ENCODE data around the gene F2RL3.
"Not testable (repeated sequence)": the region's sequence is repeated elsewhere in the genome, so short reads cannot be mapped to it uniquely, and the experiment has no call there.

The F2RL3 gene
- total RNA-seq: 0 reads per million in 3 experiments

DNA sequence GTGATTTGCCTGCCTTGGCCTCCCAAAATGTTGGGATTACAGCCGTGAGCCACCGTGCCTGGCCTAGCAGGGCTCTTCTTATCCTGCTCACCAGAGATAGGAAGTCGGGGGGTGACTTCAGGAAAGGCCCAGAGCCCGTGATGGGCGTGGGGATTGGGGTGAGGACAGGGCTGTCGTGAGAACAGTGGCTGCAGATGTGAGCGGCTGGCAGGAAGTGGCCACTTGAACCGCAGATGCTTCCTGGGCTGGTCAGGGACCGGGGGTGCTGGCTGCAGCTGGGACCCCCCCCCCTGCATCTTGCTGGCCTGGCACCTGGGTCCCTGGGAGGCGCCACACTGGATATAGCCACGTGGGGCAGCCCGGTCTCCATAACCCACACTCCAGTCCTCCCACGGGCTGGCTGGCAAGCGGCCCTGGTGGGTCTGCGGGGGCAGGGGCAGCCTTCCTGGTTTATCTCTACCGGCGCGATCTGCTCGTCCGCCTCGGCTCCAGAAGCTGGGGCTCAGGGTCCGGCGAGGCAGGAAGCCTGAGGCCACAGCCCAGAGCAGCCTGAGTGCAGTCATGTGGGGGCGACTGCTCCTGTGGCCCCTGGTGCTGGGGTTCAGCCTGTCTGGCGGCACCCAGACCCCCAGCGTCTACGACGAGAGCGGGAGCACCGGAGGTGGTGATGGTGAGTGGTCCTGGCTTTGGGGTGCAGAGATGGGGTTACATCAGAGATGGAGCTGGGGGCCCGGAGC is at the start of gene F2RL3:
Gene F2RL3 (plus strand): TSS at position 371 of the 737 bp plus-strand sequence. CDS start 191 bp downstream, at position 562.
- no peak for DNase-seq

DNA sequence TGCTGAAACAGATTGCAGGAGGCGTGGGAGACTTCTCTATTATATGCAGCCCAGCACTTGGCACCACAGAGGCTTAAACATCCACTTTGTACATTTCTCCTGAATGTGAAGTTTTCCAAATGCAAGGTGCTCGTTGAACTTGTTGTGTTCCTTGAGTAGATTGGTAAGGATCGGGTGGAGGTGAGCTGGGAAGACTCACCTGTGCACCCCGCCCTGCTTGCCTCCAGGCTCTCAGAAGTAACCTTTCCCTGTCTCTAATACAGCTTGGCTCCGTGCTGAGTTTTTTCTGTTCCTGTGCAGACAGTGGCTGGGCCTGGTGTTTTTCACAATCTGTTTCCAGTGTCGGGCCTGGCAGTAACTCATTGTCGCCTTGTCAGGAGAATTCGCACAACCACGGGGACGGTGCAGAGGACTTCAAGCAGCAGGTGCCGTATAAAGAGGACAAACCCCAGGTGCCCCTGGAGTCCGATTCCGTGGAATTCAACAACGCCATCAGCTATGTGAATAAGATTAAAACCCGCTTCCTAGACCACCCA is 47.3 kb upstream of the F2RL3 start:
- no peak for DNase-seq

DNA sequence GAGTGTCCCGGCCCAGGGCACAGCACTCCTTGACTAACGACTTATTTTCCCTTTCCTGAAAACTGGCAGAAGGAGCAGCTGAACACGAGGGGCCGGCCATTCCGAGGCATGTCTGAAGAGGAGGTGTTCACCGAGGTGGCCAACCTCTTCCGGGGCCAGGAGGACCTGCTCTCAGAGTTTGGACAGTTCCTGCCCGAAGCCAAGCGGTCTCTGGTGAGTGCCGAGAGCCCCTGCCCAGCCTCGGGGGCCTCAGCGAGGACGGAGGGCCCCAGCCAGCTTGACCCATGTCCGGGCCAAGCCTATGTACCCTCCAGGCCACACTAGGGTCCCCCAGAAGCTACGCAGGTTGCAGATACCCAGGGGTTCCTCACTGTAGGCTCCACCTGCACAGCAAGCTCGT is 41.9 kb upstream of the F2RL3 start:
- DNase-seq: no peak

DNA sequence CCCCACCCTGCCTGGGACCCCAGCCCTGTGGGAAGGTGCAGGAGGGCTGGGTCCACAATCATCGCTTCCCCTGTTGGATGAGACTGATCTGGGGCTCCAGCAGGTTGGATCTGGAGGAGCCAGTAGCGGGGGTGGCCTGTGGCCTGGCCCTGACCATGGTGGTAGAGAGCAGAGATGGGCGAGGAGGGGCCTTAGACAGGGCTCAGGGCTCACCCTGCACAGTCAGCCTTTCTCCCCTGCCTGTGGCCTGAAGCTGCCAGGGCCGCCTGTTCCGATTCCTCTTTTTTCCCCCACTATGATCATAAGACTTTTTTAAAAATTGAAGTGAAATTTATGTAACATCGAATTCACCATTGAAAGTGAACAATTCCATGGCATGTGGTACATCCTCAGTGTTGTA is 41.4 kb upstream of the F2RL3 start:
- DNase-seq: no peak

DNA sequence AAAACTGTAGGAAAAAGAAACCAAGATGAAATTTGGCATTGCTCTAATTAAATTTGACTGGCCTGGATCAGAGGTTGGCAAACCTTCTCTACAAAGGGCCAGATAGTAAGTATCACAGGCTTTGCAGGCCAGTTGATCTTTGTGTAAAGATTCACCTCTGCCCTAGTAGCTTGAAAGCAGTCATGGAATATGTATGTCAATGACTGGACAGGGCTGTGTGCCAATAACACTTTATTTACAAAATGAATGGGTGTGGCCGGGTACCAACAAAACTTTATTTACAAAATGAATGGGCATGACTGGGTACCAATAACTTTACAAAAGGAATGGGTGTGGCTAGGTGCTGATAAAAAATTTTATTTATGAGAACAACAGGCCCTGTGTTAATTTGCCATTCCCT is 39.6 kb upstream of the F2RL3 start:
- no peak for DNase-seq

DNA sequence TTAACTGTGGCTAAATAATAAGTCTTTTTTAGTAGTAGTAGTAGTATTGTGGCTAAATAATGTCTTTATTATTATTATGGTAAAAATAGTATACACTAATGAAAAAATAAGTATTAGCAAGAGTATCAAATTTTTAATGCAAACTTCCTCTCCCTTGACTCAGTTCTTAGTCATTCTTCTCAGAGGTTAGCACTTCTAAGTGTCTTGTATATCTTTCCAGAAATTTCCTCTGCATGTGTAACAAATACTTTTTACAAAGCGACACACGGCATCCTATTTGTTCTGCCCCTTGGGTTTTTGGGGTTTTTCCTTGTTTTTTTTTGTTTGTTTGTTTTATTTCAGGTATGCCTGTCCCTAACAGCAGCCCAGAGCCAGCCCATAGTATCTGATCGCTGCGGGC is 38.7 kb upstream of the F2RL3 start:
- DNase-seq: no peak

DNA sequence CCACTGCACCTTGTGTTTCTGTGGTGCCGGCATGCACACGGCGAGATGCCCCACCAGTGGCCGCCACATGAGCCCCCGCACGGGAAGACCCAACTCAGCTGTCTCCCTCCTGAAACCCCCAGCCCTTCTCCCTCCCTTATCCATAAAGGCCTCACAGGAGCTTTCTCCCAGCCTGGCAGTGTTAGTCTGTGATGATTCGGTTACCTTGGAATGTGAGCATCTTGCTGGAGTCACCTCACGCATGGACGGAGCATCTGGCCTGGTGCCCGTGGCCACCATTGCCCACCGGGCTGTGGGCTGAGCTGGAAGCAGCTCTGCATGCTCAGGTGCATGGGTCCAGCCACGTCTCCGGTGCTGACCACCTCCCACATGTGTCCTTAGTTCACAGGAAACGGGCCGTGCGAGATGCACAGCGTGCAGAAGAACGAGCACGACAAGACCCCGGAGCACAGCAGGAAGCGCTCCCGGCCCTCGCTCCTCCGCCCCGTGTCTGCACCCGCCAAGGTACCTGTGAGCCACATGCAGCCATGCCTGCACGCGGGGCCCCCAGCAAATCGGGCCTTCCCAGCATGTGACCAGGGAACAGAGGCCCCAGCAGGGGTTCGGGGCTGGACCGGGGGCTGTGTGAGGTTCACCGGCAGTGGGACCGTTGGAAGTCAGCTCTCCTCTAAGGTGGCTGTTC is 37.6 kb upstream of the F2RL3 start:
- DNase-seq: no peak

DNA sequence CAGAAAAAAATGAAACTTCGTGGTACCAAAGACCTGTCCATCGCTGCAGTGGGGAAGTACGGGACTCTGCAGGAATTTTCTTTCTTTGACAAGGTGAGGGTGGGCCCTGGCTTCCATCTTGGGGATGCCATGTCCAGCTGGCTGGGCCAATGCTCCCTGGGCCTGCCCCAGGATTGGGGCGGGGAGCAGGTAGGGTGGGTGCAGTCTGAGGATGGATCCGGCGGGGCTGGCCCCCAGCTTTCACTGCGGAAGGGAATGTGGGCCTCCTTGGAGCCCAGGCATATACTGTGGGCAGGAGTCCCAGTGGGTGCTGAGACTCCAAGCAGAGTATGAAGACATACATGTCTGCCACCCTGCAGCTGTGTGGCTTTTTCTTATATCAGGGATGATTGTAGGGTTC is 35.7 kb upstream of the F2RL3 start:
- no peak for DNase-seq

DNA sequence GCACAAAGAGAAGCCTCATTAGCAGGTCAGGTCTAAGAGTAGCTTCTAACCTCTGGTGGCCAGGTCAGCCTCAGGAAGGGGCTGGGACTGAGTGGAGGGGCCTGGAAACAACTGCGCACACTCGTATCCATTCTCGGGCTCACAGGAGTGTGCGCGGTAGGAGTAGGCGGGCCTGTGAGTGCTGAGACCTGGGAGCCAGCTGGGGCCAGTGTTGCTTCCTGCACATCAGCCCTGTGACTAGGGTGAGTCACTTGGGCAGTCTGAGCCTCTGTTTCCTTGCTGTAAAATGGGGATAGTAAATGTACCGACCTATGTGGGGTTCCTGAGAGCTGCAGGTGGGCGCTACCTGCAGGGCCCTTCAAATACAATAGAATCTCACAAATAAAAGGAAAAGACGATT is 32.7 kb upstream of the F2RL3 start:
- DNase-seq: no peak

DNA sequence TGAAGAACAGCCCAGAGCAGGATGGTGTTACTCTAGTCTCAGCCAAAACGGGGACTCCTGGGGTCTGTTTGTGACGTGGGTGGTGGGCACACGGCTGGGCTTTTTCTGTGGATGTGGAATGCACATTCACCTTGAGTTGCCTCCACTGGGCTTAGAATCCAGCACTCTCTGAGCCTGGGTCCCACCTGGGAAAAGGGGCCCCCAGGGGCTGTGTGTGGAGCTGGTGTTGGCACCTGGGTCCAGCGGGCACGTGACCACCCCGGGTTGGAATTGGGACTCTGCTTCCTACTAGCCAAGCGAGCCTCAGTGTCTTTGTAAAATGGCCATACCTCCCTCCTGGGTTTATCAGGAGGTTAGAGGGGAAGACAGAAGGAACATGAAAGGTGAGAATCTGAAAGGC is 29.2 kb upstream of the F2RL3 start:
- DNase-seq: no peak

DNA sequence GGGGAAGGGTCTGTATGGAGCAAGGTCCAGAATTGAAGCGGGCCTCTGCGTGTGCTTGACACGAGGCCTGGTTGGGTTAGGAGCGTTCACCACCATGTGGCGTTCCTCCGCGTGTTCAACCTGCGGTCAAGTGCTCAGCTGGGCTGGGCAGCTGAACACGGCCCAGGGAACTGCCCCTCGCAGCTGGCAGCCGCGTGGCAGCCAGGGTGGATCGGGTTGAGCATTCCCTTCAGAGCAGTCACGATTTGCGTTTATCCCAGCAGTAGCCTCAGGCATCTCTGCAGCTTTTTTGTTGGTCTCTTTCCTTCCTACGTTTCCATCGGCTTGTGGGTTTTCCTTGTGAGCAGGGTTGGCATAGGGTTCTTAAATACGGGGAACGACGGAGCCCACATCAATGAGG is 28.7 kb upstream of the F2RL3 start:
- DNase-seq: no peak

DNA sequence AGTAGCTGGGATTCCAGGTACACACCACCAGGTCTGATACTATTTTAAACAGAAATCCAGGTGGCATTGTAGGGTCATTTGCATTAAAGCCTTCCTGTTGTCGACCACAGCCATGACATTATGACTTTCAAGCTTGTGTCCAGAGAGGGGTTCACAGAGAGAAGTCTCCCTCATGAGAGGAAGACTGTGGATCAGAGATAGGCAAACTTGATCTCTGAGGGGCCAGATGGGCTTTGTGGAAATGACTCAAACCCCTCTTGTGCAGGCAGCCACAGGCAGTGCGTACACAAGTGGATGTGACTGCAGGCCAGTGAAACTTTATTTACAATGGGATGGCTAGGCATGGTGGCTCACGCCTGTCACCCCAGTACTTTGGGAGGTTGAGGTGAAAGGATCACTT is 27.8 kb upstream of the F2RL3 start:
- no peak for DNase-seq

DNA sequence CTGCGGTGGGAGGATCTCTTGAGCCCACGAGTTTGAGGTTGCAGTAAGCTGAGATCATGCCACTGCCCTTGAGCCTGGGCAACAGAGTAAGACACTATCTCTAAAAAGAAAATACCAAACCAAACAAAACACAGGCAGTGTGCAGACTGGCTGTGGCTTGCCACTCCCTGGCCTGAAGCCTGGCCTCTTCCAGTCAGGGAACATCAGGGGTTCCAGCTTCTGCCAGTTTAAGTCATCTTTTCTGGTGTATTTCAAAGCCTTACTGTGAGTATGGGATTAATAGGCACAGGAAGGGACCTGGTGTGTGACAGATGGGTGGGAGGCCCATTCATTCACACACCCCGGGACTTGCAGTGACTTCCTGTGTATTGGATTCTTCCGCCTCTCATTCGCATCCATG is 27.0 kb upstream of the F2RL3 start:
- DNase-seq: no peak

DNA sequence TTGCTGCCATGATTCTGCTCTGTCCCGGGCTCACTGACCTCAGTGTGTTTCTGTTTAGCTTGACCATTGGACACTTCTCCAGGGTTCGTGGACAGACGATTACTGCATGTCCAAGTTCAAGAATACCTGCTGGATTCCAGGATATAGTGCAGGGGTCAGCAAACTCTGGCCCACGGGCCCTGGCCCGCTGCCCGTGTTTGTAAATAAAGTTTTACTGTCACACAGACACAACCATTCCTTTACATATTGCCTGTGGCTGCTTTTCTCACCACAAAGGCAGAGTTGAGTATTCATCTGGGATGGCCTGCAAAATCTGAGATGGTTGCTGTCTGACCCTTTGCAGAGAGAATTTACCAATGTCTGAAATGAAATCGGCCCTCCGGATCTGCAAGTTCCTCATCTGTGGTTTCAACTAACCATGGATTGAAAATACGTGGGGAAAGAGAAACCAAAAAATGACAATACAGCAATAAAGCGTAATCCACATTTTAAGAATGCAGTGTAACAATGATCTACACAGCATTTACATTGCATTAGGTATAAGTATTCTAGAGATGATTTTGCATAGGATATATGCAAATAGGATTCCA is 25.9 kb upstream of the F2RL3 start:
- DNase-seq: no peak

DNA sequence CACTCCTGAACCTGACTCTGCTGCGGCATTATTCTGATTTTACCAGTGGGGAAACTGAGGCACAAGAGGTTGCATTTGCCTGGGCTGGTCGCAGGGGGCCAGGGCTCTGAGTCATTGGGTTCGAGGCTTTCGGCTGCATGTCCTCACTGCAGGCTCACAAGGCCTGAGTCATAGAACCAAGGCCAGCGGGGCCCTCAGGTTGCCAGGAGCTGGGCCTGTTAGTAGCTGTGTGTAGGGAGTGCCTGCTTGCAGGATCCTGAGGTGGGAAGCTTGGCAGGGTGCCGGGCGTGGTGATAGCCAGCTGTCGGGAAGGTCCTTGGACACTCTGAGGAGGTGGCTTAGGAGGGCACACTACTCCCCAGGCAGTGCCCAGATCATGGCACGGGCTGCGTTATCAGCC is 21.6 kb upstream of the F2RL3 start:
- DNase-seq: no peak

DNA sequence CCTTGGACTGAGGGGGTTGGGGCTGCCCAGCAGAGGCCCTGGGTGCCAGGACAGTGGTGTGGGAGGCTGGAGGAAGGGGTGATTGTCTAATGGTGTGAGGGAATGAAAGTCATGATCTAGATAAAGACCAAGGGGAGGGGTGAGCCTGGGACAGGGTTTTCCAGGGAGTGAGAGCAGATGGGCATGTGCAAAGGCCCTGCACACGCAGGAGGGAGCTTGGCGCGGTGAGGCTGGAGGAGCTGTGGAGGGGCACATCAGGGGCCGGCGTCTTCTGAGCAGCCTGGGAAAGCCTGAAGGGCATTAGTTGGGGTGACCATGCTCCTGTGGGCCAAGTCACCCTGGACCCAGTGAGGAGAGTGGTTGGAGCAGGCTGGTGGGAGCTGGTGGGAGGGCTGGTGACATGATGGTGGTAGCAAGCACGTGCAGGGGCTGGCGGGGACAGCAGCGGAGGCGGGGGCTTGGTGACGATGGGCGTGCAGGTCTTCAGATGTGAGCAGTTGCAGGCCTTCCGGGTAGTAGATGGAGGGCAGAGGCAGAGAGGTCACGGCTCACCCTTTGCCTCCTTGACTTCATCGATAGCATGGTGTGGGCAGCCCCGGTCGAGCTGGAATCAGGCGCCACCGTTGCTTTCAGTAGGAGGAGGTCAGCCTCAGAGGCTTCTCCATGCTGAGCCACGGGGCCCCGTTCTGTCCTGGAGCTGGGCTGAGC is 20.2 kb upstream of the F2RL3 start:
- no peak for DNase-seq

DNA sequence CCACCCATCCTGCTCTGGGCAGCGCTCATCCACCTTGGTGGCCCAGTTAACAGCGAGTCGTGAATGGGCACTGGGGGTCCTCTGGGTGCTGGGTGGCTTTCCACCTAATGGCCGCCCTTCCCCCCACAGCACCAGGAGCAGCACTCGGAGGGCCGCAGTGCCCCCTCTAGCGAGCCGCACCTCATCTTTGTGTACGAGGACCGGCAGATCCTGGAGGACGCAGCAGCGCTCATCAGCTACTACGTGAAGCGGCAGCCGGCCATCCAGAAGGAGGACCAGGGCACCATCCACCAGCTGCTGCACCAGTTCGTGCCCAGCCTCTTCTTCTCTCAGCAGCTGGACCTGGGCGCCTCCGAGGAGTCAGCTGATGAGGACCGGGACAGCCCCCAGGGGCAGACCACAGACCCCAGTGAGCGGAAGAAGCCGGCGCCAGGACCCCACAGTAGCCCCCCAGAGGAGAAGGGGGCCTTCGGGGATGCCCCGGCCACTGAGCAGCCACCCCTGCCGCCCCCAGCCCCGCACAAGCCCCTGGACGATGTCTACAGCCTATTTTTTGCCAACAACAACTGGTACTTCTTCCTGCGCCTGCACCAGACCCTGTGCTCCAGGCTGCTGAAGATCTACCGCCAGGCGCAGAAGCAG is 19.3 kb upstream of the F2RL3 start:
- DNase-seq: no peak

DNA sequence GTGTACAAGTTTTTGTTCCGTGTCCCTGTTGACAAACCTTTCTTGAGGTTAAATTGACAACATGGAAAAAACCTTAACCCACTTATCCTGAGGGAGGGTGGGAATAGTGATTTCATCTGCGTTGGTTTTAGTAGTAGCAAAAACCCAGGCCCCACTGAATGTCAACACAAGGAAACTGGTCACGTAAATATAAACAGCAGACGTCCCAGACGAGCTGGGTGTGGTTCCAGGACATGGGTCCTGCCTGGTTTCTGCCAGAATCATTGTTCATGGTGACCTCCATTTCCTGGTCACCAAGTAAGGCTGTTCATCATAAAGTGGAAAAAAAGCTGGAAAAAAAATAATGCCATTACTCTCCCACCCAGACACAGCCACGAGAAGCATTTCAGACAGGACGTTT is 16.9 kb upstream of the F2RL3 start:
- DNase-seq: no peak

DNA sequence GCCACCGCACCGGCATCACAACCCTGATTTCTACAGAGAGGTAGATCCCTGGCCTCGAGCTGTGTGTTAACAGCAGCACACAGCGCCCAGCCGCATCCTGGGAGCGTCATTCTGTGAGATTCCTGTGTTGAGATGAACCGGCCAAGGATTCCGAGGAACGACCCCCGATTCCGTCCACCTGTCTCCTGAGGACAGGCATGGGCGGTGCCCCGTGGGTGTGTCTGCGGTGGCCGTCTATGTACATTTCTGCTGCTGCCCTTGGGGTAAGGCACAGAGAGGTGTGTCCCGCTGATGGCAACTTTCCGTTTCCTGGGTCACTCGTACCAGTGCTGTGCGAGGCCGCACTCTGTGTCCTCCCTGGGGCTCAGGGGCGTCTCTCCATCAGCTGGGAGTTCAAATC is 16.1 kb upstream of the F2RL3 start:
- DNase-seq: no peak

DNA sequence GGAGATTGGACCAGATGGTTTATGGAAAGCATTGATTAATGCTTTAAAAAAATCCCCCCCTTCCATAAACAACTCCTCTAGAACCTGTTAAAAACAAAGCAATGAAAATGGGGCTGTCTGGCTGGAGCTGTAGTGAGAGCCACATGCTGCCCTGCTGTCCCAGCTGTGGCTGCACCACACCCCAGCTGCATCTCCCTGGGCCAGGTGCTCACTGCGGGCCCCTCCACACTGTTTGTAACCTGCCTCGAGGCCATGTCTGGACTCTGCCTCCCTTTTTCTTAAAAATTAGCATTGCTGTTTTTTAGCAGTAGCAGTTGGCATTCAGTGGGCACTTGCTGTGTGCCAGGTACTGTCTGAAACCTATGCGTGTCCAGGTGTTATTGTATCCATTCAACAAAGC is 15.2 kb upstream of the F2RL3 start:
- DNase-seq: no peak

DNA sequence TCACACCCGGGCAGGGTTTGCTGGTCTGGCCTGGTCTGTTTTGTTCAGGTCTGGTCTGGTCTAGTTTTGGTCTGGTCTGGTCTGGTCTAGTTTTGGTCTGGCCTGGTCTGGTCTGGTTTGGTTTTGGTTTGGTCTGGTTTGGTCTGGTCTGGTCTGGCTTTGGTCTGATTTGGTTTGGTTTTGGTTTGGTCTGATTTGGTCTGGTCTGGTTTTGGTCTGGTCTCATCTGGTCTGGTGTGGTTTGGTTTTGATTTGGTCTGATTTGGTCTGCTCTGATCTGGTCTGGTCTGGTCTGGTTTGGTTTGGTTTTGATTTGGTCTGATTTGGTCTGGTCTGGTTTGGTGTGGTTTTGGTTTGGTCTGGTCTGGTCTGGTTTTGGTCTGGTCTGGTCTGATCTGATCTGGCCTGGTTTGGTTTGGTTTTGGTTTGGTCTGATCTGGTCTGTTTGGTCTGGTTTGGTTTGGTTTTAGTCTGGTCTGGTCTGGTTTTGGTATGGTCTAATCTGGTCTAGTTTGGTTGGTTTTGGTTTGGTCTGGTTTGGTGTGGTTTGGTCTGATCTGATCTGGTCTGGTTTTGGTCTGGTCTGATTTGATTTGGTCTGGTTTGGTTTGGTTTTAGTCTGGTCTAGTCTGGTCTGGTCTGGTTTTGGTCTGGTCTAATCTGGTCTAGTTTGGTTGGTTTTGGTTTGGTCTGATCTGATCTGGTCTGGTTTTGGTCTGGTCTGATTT is 14.4 kb upstream of the F2RL3 start:
- no peak for DNase-seq

DNA sequence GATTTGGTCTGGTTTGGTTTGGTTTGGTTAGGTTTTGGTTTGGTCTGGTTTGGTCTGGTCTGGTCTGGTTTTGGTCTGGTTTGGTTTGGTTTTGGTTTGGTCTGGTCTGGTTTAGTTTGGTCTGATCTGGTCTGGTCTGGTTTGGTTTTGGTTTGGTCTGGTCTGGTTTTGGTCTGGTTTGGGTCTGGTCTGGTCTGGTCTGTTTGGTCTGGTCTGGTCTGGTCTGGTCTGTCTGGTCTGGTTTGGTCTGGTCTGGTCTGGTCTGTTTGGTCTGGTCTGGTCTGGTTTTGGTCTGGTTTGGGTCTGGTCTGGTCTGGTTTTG is 13.9 kb upstream of the F2RL3 start:
- DNase-seq: not testable (repeated sequence)

All from central memory CD4-positive, alpha-beta T cell (primary cell).